Activated T-helper 1 cell treated with anti-CD3 and anti-CD28 coated beads, Interleukin-12 subunit alpha, Interleukin-12 subunit beta, Interleukin-2, Interleukin-4 antibody, amounts not matched to agents 30 ng/mL and 10 ng/mL and 1 ng/mL, durations not matched to agents 14 hours and 24 hours and 36 hours (primary cell): ENCODE results near the gene DISC1. TPM values are rescaled to one million over a fixed set of nuclear protein-coding genes. Genes with fewer than 3 reads are reported as not detected.
"Not testable (repeated sequence)": the region's sequence is repeated elsewhere in the genome, so short reads cannot be mapped to it uniquely, and the experiment has no call there.

Source experiments
- DNase-seq: peaks from one replicate; pipeline ENCODE4 v3.0.0; 2021; ENCODE audit warnings: low spot score
- H3K27ac Mint-ChIP-seq: one replicate; pipeline ENCODE4 v1.8.0; 2021; ENCODE audit warnings: mild to moderate bottlenecking, mixed read lengths
- H3K27me3 Mint-ChIP-seq: one replicate; pipeline ENCODE4 v1.8.0; 2022; ENCODE audit warnings: mild to moderate bottlenecking, moderate library complexity, mixed read lengths; ENCODE audit not compliant: insufficient read depth
- H3K36me3 Mint-ChIP-seq: one replicate; pipeline ENCODE4 v1.8.0; 2021; ENCODE audit warnings: low read depth, mixed read lengths
- H3K4me1 Mint-ChIP-seq: one replicate; pipeline ENCODE4 v1.8.0; 2021; ENCODE audit warnings: low read depth, mixed read lengths
- H3K4me3 Mint-ChIP-seq: one replicate; pipeline ENCODE4 v1.8.0; 2021; ENCODE audit warnings: mild to moderate bottlenecking, moderate library complexity, mixed read lengths
- H3K9me3 Mint-ChIP-seq: one replicate; pipeline ENCODE4 v1.8.0; 2021; ENCODE audit warnings: mixed read lengths
- intact Hi-C: fragments of 100-400 bp; cut with micrococcal nuclease; formaldehyde crosslinking; loops from one replicate; pipeline ENCODE4 v1.15.1; 2024
- total RNA-seq: library from RNA; stranded (reverse); gene quantifications from 2 replicates; pipeline ENCODE4 v1.2.3, GENCODE V29; 2022

The DISC1 gene
- total RNA-seq, 1 donor from 2014 or later: 3.3 TPM

GRCh38 chr1:231724041-231724440 lies 97.5 kb downstream of the DISC1 start:
- DNase-seq: no peak
- intact Hi-C loops: no loop called here
- no peak overlapping the region for H3K4me3 Mint-ChIP-seq
- no peaks in the 10 kb centered on the region for H3K27me3 Mint-ChIP-seq
- no peak overlapping the region for H3K27ac Mint-ChIP-seq
- no peaks in the 10 kb centered on the region for H3K9me3 Mint-ChIP-seq
- H3K36me3 Mint-ChIP-seq: peaks cover 2% of the 10 kb centered on the region
- H3K4me1 Mint-ChIP-seq: no peaks in the 10 kb centered on the region

- DNase-seq: peak; percentile 1
- Mint-ChIP-seq H3K36me3 (peaks cover 2% of the 10 kb centered on the region), H3K4me1 (no peaks in the 10 kb centered on the region), H3K27me3 (no peaks in the 10 kb centered on the region), H3K4me3 (no peak overlapping the region), H3K27ac (no peak overlapping the region), H3K9me3 (no peaks in the 10 kb centered on the region)
- intact Hi-C loops: no loop called here
Observed at GRCh38 chr1:231724876-231725647, 98.5 kb downstream of the DISC1 start.

- Mint-ChIP-seq H3K27me3 (no peaks in the 10 kb centered on the region), H3K36me3 (no peaks in the 10 kb centered on the region), H3K27ac (no peak overlapping the region), H3K4me1 (no peaks in the 10 kb centered on the region), H3K4me3 (no peak overlapping the region), H3K9me3 (no peaks in the 10 kb centered on the region)
- intact Hi-C loops: loop anchor here (2.0 kb wide), 1 partner anchor 370 kb away; no protein-coding TSS in a partner anchor
- DNase-seq: no peak
Observed at GRCh38 chr1:231727171-231727570, 100.6 kb downstream of the DISC1 start.

- H3K27ac Mint-ChIP-seq, DNase-seq, intact Hi-C loops: not testable (repeated sequence)
Observed at GRCh38 chr1:231728987-231729386, 102.4 kb downstream of the DISC1 start.

GRCh38 chr1:231729544-231729943 lies 103.0 kb downstream of the DISC1 start:
- no peak overlapping the region for H3K4me3 Mint-ChIP-seq
- H3K9me3 Mint-ChIP-seq: no peaks in the 10 kb centered on the region
- no peaks in the 10 kb centered on the region for H3K4me1 Mint-ChIP-seq
- intact Hi-C loops: no loop called here
- H3K36me3 Mint-ChIP-seq: no peaks in the 10 kb centered on the region
- H3K27me3 Mint-ChIP-seq: no peaks in the 10 kb centered on the region
- H3K27ac Mint-ChIP-seq: no peak overlapping the region
- no peak for DNase-seq

More at GRCh38 chr1:231728987-231729386, 102.4 kb downstream of the DISC1 start:
- not testable (repeated sequence) for H3K27me3 Mint-ChIP-seq, H3K4me3 Mint-ChIP-seq, H3K9me3 Mint-ChIP-seq, H3K36me3 Mint-ChIP-seq, H3K4me1 Mint-ChIP-seq

GRCh38 chr1:231731268-231731667 lies 104.7 kb downstream of the DISC1 start:
- Mint-ChIP-seq H3K27ac (no peak overlapping the region), H3K4me1 (no peaks in the 10 kb centered on the region), H3K27me3 (no peaks in the 10 kb centered on the region), H3K36me3 (no peaks in the 10 kb centered on the region), H3K4me3 (no peak overlapping the region), H3K9me3 (no peaks in the 10 kb centered on the region)
- no peak for DNase-seq
- intact Hi-C loops: no loop called here

GRCh38 chr1:231733063-231733462 lies 106.5 kb downstream of the DISC1 start:
- H3K36me3 Mint-ChIP-seq: peaks cover under 1% of the 10 kb centered on the region
- no peaks in the 10 kb centered on the region for H3K4me1 Mint-ChIP-seq
- no peak for DNase-seq
- no peak overlapping the region for H3K27ac Mint-ChIP-seq
- H3K27me3 Mint-ChIP-seq: no peaks in the 10 kb centered on the region
- intact Hi-C loops: no loop called here
- no peaks in the 10 kb centered on the region for H3K9me3 Mint-ChIP-seq
- no peak overlapping the region for H3K4me3 Mint-ChIP-seq

GRCh38 chr1:231733672-231734071 lies 107.1 kb downstream of the DISC1 start:
- peaks cover 2% of the 10 kb centered on the region for H3K36me3 Mint-ChIP-seq
- no peaks in the 10 kb centered on the region for H3K4me1 Mint-ChIP-seq
- H3K4me3 Mint-ChIP-seq: no peak overlapping the region
- H3K27ac Mint-ChIP-seq: no peak overlapping the region
- intact Hi-C loops: no loop called here
- DNase-seq: no peak
- no peaks in the 10 kb centered on the region for H3K27me3 Mint-ChIP-seq
- no peaks in the 10 kb centered on the region for H3K9me3 Mint-ChIP-seq

- no peak for DNase-seq
- Mint-ChIP-seq H3K4me3 (no peak overlapping the region), H3K27me3 (no peaks in the 10 kb centered on the region), H3K9me3 (no peaks in the 10 kb centered on the region), H3K36me3 (peaks cover 2% of the 10 kb centered on the region), H3K4me1 (no peaks in the 10 kb centered on the region), H3K27ac (no peak overlapping the region)
- intact Hi-C loops: no loop called here
Observed at GRCh38 chr1:231734417-231734816, 107.8 kb downstream of the DISC1 start.

- intact Hi-C loops: no loop called here
- Mint-ChIP-seq H3K36me3 (peaks cover 2% of the 10 kb centered on the region), H3K9me3 (no peaks in the 10 kb centered on the region), H3K27ac (no peak overlapping the region), H3K4me3 (no peak overlapping the region), H3K4me1 (no peaks in the 10 kb centered on the region), H3K27me3 (no peaks in the 10 kb centered on the region)
- no peak for DNase-seq
Observed at GRCh38 chr1:231735411-231735810, 108.8 kb downstream of the DISC1 start.

GRCh38 chr1:231735941-231736340 lies 109.4 kb downstream of the DISC1 start:
- no peak overlapping the region for H3K27ac Mint-ChIP-seq
- no peak overlapping the region for H3K4me3 Mint-ChIP-seq
- no peaks in the 10 kb centered on the region for H3K9me3 Mint-ChIP-seq
- no peak for DNase-seq
- no peaks in the 10 kb centered on the region for H3K4me1 Mint-ChIP-seq
- no peaks in the 10 kb centered on the region for H3K27me3 Mint-ChIP-seq
- intact Hi-C loops: no loop called here
- H3K36me3 Mint-ChIP-seq: peaks cover 2% of the 10 kb centered on the region

- DNase-seq: no peak
- intact Hi-C loops: no loop called here
- Mint-ChIP-seq H3K27me3 (no peaks in the 10 kb centered on the region), H3K4me1 (no peaks in the 10 kb centered on the region), H3K36me3 (peaks cover 2% of the 10 kb centered on the region), H3K27ac (no peak overlapping the region), H3K4me3 (no peak overlapping the region), H3K9me3 (no peaks in the 10 kb centered on the region)
Observed at GRCh38 chr1:231736464-231736863, 109.9 kb downstream of the DISC1 start.

GRCh38 chr1:231738554-231738953 lies 112.0 kb downstream of the DISC1 start:
- intact Hi-C loops: no loop called here
- peaks cover 2% of the 10 kb centered on the region for H3K36me3 Mint-ChIP-seq
- no peak for DNase-seq
- no peaks in the 10 kb centered on the region for H3K4me1 Mint-ChIP-seq
- no peak overlapping the region for H3K4me3 Mint-ChIP-seq
- no peaks in the 10 kb centered on the region for H3K9me3 Mint-ChIP-seq
- H3K27ac Mint-ChIP-seq: no peak overlapping the region
- no peaks in the 10 kb centered on the region for H3K27me3 Mint-ChIP-seq

- H3K9me3 Mint-ChIP-seq: no peaks in the 10 kb centered on the region
- no peak overlapping the region for H3K4me3 Mint-ChIP-seq
- H3K27me3 Mint-ChIP-seq: no peaks in the 10 kb centered on the region
- no peaks in the 10 kb centered on the region for H3K4me1 Mint-ChIP-seq
- intact Hi-C loops: no loop called here
- no peak for DNase-seq
- no peaks in the 10 kb centered on the region for H3K36me3 Mint-ChIP-seq
- H3K27ac Mint-ChIP-seq: no peak overlapping the region
Observed at GRCh38 chr1:231743966-231744365, 117.4 kb downstream of the DISC1 start.
